Right lung (tissue), 10 donors: ENCODE results near the gene USH1G. TPM values are rescaled to one million over a fixed set of nuclear protein-coding genes. Genes with fewer than 3 reads are reported as not detected.
"Not testable (repeated sequence)": the region's sequence is repeated elsewhere in the genome, so short reads cannot be mapped to it uniquely, and the experiment has no call there.

ENCODE experiments used
- DNase-seq, 2 donors: peaks; one replicate each; pipeline ENCODE4 v3.0.0-alpha.2; 2013
- long read RNA-seq, 8 donors: transcript quantifications; one replicate each; lab custom pipeline, GENCODE V29; 2026
- polyA plus RNA-seq, 5 donors: library from polyadenylated mRNA; unstranded; fragments of 120-200 nt; gene quantifications; one replicate each; pipeline versions ENCODE4 v1.2.1 to v1.2.3, GENCODE V29; 2013; ENCODE audit warnings: inconsistent platforms in 1 of 5, low replicate concordance in 1 of 5; ENCODE audit not compliant: insufficient read length in 5 of 5, insufficient read depth in 1 of 5

Gene USH1G
- under 1 TPM in 4 of 5 donors, not detected in 1; 0.05 to 0.22 (median 0.12) TPM for polyA plus RNA-seq
- long read RNA-seq, donor 1: 0 reads
- long read RNA-seq, donor 2: 0 reads
- long read RNA-seq, donor 3: 0 reads
- long read RNA-seq, donor 4: 0 reads
- long read RNA-seq, donor 5: 0 reads
- long read RNA-seq, donor 6, partial matches to known transcripts: 0 of 1 reads
- long read RNA-seq, donor 6, other reads (novel, unspliced or antisense): 0 of 1 reads
- long read RNA-seq, donor 7: 0 reads
- long read RNA-seq, donor 8: 0 reads

DNA sequence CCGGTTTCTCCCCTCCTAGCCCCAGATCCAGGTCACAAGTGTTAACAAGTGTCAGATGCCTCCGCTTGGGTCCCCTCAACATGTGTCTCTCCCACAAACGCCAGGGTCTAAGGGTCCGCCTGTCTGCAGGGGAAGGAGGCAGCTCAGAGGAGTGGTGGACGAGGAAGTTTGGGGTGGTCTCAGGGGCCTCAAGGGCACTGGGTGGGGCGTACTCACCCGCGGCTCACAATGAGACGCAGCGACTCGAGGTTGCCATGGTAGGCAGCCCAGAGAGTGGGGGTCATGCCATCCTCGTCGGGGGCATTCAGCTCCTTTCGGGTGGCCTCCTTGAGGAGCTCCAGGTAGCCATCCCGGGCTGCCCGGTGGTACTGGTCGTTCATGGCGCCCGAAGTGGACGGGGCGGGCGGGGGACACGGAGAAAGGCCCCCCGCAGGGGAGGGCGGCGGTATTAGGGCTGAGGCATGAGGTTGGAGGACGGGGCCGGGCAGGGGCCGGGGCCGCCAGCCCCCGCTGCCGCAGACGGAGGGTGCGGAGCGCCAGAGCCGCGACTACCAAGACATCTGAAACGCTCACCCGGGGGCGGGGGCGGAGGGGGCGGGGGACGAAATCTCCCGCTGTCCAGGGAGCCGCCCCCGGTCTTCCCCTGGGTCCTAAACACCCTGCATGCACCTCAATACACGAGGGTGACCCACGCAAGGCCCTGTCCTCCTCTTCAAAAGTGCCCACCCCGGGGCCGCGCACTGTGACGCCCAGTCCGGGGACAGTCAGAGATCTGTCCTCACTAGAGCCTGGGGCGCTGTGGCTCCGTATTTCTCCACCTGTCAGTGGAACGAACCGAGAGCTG lies at the start of gene USH1G:
USH1G (minus strand) TSS at position 562 of the 844 bp plus-strand sequence; CDS start at position 380, 182 bp downstream.
- DNase-seq: no peak

DNA sequence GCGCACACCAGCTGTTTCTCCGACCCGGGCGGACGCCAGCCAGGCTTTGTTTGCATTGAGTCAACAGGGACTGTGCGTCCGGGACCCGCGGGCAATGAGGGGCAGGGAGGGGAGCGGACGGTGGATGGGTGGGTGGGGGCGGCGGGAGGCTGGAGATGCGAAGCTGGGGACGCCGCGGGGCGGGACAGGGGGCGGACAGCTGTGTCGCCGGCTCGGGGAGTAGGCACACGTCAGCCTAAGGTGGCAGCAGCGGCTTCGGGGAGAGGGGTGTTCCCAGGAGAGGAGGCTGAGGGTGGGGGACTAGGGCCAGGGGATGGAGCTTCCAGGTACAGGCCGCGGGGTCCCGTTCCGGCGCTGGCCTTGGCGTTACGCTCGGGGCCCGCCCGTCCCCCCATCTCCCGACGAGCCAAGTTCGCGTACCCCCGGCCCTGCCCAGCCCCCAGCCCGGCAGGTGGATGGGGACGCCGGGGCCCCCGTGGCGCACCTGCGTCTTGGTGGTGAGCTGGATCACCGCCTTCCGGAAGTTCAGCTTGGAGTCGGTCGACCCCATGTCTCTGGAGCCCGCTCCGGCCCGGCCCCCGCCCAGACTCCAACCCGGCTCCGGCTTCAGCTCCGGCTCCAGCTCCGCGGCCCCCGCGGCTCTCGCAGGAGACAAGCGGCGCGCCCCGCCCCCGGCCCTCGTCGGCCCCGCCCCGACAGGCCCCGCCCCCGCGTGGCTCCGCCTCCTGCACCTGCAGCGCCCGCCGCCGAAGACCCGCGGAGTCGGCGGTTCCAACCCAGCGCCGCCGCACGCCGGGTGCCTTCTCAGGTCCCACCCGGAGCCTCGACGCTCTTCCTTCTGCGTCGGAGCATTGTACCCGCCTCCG lies 49.3 kb upstream of the USH1G start, which contains the start of gene HID1:
HID1 (minus strand) TSS at position 653 of the 866 bp plus-strand sequence; CDS start at position 550, 103 bp downstream.
- DNase-seq: peak in 1 of 2 donors; percentile 51

DNA sequence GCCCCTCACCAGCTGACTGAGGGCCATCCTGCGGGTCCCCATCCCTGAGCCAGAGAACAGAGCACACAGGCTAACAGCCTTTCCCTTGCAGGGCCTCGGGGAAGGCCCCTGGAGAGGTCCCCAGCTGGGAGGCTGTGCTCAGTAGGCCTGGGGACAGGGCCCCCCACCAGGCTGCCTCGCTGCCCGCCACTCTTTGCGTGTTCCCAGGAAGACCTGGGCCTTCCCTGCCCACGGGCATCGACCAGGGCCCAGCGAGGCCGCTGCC lies 48.7 kb upstream of the USH1G start:
- no peak for DNase-seq

DNA sequence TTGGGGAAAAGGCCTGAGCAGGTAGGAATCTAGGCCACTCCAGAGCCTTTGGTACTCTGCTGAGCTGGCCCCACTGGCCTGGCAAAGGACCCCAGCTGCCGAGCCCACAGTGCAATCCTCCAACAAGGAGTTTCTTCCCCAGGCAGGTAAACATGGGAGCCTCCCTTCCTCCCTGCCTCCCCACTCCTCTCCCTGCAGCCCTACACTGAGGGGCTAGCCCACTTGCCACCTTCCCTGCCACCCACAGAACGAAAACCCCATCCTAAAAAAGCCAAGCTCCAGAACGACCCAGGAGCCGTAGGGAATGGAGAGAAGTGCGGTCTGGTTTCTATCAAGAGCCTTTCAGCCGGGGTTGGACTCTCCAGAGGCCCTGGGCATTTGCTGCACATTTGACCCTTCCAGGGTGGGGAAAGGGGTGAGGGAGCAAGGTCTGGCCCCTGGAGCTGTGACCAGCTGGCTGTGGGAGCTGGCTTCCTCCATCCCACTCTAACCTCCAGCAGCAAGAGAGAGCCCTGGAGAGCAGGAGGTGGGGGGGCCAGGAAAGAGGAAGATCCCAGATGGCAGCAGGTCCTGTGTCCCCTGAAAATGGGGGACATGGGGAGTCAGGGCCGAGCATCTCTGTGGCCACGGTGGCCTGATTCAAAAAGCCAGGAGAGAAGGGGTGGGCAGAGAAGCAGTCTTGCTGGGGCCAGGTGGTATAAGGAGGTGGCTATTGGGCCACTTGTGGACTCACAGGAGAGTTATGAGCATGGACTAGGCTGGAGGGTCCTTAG lies 48.2 kb upstream of the USH1G start:
- DNase-seq: no peak

DNA sequence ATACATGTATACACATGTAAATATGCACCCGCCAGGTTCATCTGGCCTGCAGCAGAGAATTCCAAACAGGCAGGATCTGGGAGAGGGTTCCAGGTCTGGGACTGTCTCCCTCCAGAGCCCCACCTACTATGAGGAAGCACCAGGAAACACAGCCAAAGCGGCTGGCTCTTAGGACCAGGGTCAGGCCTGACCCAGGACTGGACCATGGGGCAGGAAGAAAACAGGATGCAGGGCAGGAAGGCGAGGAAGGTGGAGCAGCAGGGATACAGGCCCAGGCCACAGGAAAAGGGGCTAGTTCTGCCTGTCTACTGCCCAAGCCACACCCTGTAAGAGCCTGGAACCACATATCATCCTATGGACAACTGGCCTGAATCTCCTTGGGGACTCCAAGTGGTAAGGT lies 47.3 kb upstream of the USH1G start:
- DNase-seq: no peak

DNA sequence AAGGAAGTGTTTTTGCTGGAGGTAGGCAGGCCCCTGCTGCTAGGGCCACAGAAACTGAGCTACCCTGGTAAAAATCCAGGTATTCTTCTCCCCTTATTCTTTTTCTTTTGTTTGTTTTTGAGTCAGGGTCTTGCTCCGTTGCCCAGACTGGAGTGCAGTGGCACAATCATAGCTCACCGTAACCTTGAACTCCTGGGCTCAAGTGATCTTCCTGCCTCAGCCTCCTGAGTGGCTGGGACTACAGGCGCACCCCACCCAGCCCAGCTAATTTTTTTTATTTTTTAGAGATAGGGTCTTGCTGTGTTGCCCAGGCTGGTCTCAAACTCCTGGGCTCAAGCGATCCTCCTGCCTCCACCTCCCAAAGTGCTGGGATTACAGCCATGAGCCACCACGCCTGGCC lies 46.4 kb upstream of the USH1G start:
- DNase-seq: not testable (repeated sequence)

DNA sequence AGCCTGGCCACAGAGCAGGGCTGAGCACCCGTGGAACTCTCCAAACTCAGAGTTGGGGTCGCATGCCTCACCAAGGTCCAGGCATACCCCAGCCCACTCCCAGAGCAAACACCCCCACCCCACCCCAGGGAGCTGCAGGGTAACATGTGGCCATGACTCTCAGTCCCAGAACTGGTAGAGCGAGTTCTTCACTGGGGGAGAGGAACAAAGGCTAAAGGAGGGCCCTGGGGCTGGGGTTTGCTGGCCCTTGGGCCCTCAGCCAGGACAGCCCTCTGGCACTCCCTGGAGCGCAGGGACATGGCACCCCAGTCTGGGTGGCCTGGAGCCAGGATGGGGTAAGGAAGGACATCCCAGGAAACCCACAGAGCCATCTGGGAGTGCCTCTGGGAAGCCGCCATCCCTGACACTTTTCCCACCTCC lies 45.3 kb upstream of the USH1G start:
- DNase-seq: peak in 1 of 2 donors; percentile 52

DNA sequence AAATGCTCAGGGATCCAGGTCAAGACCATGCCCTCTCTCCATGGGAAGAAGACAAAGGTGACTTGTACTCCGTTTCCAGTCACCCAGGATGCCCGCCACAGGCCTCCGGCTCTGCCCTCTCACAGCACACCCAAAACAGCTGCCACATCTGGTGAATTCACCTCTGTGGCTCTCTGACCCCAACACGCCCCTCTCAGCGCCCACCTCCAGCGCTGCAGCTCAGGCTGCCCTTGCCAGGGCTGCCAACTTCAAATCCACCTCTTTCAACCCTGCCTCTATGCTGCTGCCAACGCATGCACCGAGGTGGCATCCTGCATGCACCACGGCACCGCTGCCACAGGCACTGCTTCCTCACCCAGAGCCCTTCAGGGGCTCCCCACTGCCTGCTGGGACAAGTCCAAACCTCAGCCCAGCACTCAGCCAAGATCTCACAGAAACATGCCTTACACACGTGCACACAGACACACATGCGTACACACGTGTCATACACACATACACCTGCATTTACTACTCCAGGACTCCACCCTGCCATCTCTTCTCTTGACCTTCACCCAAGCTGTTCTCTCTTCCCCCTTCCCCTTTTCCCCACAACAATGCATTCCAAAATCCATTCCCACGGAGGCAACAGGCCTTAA lies 42.0 kb upstream of the USH1G start:
- DNase-seq: no peak

DNA sequence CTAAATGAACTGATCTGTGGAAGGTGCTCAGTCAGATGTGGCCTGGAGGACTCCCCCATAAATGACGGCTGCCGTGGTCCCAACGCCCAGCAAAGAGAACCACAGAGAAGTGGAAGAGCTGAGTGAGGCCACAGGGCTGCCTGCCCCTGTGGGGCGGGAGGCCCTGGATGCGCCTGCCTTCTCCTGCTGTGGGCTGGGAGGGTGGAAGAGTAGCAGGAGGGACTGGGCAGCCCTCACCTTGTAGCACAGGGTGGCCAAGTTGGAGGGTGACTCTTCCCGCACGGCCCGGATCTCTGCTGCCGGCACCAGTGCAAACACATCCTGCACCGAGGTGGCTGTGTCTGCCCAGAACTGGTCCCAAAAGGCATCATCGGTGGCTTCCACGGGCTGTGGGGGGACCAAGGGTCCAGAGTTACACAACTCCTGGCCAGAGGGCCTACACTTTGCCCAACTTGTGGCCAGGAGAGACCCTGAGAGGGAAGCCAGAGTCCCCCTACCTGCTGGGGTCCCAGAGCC lies 41.2 kb upstream of the USH1G start:
- DNase-seq: no peak

DNA sequence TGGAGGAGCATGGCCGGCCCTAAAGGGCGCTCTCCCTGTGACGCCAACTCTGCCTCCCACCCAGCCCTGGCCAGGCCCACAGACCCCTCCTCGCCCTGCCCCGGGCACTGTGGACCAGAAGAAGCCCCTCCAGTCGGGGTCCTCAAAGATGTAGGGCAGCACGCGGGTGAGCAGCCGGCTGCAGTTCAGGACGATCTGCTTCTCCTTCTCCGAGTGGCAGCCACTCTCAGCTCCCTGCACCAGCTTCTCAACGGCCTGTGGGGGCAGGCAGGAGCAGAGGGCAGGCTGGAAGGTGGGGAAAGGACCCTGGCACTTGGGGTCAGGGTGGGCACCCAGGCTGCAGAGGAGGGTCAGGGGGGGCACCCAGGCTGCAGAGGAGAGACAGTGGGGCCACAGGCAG lies 40.6 kb upstream of the USH1G start:
- no peak for DNase-seq

DNA sequence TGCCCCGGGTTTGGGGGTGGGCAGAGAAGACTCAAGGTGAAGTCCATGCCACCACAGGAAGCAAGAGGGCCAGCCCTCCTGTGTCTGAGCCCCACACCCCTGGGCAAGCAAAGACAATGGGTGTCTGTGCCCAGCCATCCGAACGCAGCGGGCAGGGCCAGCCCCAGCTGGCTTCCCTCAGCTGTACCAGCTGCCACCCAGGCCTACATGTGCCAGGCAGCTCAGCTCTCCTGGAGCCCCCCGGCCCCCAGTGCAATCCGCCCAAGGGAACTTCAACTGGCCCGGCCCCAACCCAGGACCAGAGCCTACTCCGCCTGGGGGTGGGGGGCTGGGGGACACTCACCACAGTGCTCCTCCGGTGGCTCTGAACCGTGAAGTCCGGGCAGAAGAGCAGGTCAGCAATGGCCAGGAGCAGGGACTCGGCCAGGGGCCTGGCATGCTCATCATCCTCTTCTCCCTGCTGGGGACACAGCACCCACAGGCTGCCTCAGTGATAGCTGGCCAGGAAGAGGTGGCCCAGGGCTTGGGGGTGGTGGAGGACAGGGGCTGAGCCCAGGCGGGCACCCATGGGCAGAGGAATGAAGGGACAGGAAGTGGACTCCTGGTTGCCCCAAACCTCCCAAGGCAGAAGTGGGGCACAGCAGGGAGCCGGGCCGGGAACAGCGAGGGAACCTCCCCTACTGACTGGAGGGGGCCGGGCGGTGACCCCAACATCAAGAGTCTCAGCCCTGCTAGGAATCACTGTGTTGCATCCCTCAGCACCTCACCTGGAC lies 39.8 kb upstream of the USH1G start:
- DNase-seq: no peak

DNA sequence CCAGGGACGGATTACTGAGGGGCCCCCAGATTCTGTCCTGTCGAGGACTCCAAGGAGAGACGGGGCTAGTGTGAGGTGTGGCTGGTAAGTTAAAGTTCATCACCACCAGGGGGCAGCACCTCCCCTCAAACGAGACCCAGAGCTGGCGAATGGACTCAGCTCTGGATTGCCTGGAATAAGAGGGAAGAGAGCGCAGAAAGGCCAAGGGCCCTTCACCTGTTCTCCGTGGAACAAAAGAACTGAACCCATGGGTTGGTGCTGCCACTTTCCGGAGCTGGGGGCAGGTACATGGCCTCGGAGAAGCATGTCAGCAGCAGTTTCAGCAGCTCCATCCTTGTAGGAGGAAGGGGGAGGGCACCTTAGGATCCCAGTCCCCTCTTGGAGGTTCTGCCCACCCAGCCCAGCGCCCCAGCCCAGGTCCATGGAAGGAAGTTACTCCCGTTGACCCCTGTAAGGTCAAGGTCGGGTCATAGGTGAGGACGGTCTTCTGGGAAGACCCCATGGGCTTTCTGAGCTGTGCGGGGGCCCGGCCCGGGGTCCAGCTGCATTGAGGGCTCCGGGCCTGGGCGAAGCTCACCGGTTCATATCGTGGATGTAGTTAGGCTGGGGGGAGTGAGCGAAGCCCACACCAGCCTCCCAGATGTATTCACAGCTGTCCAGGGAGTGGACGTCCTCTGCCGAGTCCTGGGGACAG lies 38.7 kb upstream of the USH1G start:
- DNase-seq: peak; percentile 73 to 79

DNA sequence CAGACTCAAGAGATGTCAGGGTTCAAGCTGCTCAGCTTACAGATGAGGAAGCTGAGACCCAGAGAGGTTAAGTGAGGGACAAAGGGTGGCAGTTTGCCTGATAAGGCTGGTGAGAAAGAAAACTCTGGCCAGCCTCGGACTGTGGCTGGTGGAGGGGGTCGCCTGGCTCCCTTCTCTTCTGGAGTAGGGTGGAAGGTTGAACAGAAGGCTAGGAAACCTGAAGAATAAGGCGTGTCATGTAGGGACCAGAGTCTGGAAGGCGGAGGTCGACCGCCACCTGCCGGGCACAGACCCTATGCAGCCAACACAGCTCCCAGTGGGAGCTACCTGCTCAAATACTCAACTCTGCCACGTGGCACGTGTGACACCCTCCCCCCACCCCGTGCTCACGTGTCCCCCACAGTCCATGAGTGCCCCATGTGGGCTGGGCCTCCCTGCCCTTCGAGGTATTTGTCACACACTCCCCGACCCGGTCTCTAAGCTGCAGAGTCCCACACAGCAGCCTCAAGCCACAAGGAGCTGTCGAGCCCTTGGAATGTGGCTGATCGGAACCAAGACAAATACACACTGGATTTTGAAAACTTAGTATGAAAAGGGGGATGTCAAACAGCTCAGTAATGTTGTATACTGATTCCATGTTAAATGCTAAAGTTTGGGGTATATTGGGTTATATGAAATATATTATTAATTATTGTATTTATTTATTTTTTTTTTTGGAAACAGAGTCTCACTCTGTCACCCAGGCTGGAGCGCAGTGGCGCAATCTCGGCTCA lies 37.7 kb upstream of the USH1G start:
- DNase-seq: peak in 1 of 2 donors; percentile 55

DNA sequence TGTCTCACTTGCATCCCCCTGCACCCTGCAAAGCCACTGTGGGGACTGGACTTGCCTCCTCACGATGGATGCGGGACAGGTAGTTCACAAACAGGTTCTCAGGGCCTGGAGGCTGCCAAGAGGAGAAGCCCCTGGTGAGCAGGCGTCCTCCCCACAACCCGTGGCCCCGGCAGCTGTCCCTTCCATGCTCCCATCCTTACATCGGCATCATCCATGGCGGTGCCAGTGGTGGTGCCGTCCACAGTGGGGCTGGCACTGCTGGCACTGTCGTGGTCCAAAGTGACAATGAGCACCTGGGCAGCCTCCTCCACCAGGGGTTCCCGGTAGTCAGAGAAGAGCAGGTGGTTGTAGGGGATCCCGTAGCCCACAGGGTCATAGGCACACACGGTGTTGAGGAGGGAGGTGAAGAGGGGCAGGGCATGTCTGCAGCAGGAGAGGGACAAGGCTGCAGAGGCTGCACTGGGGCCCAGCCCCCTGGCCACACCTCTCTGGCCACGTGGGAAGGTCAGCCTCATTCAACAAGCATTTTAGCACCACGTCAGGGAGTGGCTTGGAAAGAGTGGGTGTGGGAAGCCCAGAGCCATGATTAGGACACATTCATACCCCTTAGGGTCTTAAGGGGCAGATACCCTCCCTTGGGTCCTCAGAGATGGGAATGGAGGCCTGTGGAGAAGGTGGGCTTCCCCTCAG lies 36.9 kb upstream of the USH1G start:
- DNase-seq: no peak

DNA sequence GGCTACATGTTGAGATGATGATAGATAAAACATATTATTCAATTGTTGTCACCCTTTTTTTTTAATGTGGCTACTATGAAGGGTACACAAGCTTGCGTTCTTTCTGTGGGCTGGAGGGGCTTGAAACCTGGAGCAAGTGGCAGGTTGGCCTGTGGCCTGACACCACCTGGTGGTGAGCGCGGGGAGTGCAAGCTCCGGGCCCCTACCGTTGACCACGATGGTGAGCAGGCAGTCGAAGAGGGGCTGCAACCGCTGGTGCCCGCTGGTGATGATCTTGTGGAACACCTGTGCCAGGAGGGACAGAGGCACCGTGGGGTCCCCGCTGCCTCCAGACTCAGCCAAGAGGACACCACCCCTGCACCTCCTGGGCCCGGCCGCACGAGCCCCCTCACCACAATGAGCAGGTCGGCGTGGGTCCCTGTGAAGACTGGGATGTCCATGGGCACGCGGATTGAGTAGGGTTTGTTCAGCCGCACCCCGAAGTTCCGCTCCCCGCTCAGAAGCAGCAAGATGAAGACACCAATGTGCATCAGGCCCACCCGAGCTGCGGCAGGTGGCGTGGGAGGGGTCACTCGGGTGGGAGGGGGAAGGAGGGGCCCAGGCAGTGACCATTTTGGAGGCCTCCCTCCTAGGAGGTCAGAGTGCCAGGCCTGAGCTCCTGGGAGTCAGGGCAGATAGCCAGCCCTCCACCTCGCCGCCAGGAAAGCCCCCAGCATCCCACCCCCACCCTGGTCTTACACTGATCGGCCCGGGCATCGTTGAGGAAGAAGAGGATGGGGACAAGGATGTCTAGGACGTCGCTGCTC lies 35.1 kb upstream of the USH1G start:
- peak in 1 of 2 donors; percentile 47 for DNase-seq

DNA sequence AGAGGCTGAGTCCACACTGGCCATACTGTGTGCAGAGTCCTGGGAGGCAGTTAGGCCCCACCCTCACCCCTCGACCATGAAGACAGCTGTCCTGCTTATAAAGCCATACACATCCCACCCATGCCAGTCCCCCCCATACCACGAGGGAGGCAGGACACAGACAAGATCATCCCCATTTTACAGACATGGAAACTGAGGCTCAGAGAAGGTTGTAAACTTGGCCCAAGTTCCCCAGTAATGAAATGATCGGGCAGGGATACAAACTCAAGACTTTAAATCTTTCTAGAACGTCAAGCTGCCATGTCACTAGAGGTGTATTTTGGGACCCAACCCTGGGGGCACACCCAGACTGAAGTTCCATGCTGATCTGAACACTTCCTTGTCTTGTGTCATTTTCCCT lies 33.0 kb upstream of the USH1G start:
- no peak for DNase-seq
